Peyer's patch (tissue), 4 donors: ENCODE results near the gene COPA. TPM values are rescaled to one million over a fixed set of nuclear protein-coding genes. Genes with fewer than 3 reads are reported as not detected.

Experiments
- DNase-seq, 3 donors: peaks; one replicate each; pipeline ENCODE4 v3.0.0-alpha.2; 2017 to 2019
- H3K27ac ChIP-seq, 4 donors: fragments of 200-600 bp; sonication (generic); one replicate each; pipeline ENCODE4 v1.5.1; 2016 to 2019
- H3K27me3 ChIP-seq, 2 donors: fragments of 200-600 bp; sonication (generic); one replicate each; pipeline ENCODE4 v1.5.1; 2019
- H3K36me3 ChIP-seq, 3 donors: fragments of 200-600 bp; sonication (generic); one replicate each; pipeline ENCODE4 v1.5.1; 2016 to 2019
- H3K4me1 ChIP-seq, 4 donors: fragments of 200-600 bp; sonication (generic); one replicate each; pipeline ENCODE4 v1.5.1; 2016 to 2019
- H3K4me3 ChIP-seq, 4 donors: fragments of 200-600 bp; sonication (generic); 1 replicate in 3 of 4; 2 replicates in 1 of 4; pipeline ENCODE4 v1.5.1; 2016 to 2019; ENCODE audit warnings: mild to moderate bottlenecking in 1 of 4
- H3K9me3 ChIP-seq, 4 donors: fragments of 200-600 bp; sonication (generic); one replicate each; pipeline ENCODE4 v1.5.1; 2016 to 2019; ENCODE audit warnings: mild to moderate bottlenecking in 1 of 4
- CTCF ChIP-seq, 6 experiments: fragments of 450-650 bp in 4 of 6; fragments of 200-600 bp in 2 of 6; sonication (generic) in 1 of 6; IDR thresholded peaks; one replicate each; pipeline ENCODE4 v1.5.1; 2017 to 2019; ENCODE audit warnings: antibody characterized with exemption in 6 of 6, mild to moderate bottlenecking in 3 of 6, moderate library complexity in 1 of 6
- POLR2A ChIP-seq, 2 donors: fragments of 450-650 bp; IDR thresholded peaks; one replicate each; pipeline ENCODE4 v1.5.1; 2017; ENCODE audit warnings: antibody characterized with exemption in 2 of 2, mild to moderate bottlenecking in 2 of 2, moderate library complexity in 2 of 2
- total RNA-seq, 4 donors: library from RNA; depleted of rRNA; stranded (reverse); fragments of >200 nt; gene quantifications; one replicate each; pipeline ENCODE4 v1.1.0, GENCODE V29; 2016

Gene COPA
- total RNA-seq, 4 donors from 2014 or later: 109 to 173 (median 138) TPM

GRCh38 chr1:160363010-160363409 lies 20.0 kb upstream of the COPA start:
- TF ChIP-seq POLR2A (IDR thresholded peaks at IDR 0.05) (no peak), CTCF (IDR thresholded peaks at IDR 0.05) (no peak)
- H3K27me3 ChIP-seq: no peaks in the 10 kb centered on the region
- H3K4me1 ChIP-seq: no peaks in the 10 kb centered on the region
- DNase-seq: no peak
- peaks cover 0 to 19% (median 0%) of the 10 kb centered on the region in 3 donors for H3K36me3 ChIP-seq
- no peaks in the 10 kb centered on the region for H3K9me3 ChIP-seq
- H3K4me3 ChIP-seq: no peak overlapping the region
- H3K27ac ChIP-seq: no peak overlapping the region

DNA sequence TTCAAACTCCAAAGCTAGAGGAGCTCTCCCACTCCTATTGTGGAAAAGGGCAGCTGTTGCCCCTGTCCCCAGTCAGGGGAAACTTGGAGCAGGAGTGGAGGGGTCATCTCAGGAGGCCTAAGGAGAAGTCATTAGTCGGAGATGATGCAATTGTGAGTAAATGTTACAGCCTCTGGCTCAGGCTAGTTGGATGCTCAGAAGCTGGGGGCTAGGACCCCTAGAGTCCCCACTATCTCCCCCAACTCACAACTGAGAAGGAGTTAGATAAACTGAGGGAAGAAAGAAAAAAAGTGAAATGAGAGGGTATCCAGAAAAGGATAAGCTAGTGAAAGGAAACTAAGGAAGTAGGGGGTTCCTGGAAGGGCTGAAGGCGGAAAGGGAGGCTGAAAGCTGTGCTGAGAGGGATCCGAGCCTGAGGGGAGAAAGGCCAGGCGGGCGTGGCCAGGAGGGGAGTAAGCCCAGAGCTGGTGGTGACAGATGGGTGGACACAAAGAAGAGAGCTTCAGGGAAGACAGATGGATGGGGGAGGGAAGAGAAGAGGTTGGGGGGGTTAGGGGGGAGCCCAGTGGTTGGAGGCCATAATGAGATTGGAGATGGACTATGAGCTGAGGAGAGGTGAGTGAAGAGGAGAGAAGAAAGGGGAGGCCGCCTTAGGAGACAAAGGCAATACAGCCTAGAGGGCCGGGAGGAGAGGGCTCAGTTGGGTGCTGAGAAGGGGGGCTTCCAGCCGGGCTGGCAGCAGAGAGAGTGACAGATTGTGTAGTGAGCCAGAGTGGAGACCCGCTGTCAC lies 19.3 kb upstream of the COPA start:
- Histone ChIP-seq H3K4me1 (no peaks in the 10 kb centered on the region), H3K4me3 (no peak overlapping the region), H3K27me3 (no peaks in the 10 kb centered on the region), H3K9me3 (no peaks in the 10 kb centered on the region), H3K27ac (no peak overlapping the region), H3K36me3 (peaks cover 0 to 26% (median 0%) of the 10 kb centered on the region in 3 donors)
- TF ChIP-seq POLR2A (IDR thresholded peaks at IDR 0.05) (no peak), CTCF (IDR thresholded peaks at IDR 0.05) (no peak)
- no peak for DNase-seq

DNA sequence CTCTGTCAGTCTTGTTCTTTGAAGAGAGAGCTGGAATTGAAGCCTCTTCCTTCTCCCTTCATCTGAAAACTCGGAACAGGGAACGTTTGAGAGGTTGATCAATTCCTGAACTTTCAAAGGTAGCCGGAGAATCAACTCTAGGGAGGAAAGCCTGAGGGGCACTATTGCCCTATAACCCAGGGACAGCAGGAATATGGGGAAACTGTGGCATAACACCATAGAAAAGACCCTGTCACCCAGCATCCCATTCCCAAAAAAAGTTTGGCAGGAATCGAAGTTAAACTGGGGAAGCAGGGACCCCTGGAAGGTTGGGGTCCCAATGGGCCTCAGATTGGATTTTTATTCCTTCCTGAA lies 18.7 kb upstream of the COPA start:
- no peak overlapping the region for H3K27ac ChIP-seq
- TF ChIP-seq CTCF (IDR thresholded peaks at IDR 0.05): no peak
- TF ChIP-seq POLR2A (IDR thresholded peaks at IDR 0.05): no peak
- DNase-seq: no peak
- no peaks in the 10 kb centered on the region for H3K9me3 ChIP-seq
- no peak overlapping the region for H3K4me3 ChIP-seq
- H3K36me3 ChIP-seq: peaks cover 0 to 32% (median 0%) of the 10 kb centered on the region in 3 donors
- H3K27me3 ChIP-seq: no peaks in the 10 kb centered on the region
- no peaks in the 10 kb centered on the region for H3K4me1 ChIP-seq

GRCh38 chr1:160361199-160361598 lies 18.1 kb upstream of the COPA start:
- no peaks in the 10 kb centered on the region for H3K9me3 ChIP-seq
- TF ChIP-seq POLR2A (IDR thresholded peaks at IDR 0.05): no peak
- no peak for TF ChIP-seq CTCF (IDR thresholded peaks at IDR 0.05)
- no peak overlapping the region for H3K27ac ChIP-seq
- H3K4me3 ChIP-seq: no peak overlapping the region
- peaks cover 0 to 38% (median 0%) of the 10 kb centered on the region in 3 donors for H3K36me3 ChIP-seq
- no peaks in the 10 kb centered on the region for H3K4me1 ChIP-seq
- H3K27me3 ChIP-seq: no peaks in the 10 kb centered on the region
- DNase-seq: no peak

DNA sequence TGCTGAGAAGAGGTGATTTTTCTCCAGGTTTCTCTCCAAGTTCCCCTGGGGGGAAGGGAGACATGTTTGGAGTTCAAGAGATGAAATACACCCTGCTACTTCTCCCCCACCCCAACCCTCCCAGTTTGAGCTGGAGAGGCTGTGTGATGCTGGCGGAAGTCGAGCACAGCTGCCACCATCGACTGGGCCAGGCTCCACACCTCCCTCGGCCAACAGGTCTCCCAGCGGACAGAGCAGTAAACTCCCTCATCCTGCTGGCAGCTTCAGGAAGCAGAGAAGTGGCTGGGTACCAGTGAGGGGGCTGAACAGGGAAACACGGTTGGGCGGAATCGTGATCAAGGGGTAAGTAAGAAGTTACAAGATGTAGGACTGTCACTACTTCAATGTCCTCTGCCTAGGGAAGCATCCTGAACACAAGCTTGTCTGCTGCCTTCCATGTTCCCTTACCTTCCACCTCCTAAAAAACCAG lies 17.2 kb upstream of the COPA start:
- Histone ChIP-seq H3K27me3 (no peaks in the 10 kb centered on the region), H3K4me1 (no peaks in the 10 kb centered on the region), H3K36me3 (peaks cover 0 to 47% (median 0%) of the 10 kb centered on the region in 3 donors), H3K27ac (no peak overlapping the region), H3K9me3 (no peaks in the 10 kb centered on the region), H3K4me3 (no peak overlapping the region)
- DNase-seq: no peak
- TF ChIP-seq POLR2A (IDR thresholded peaks at IDR 0.05): no peak
- TF ChIP-seq CTCF (IDR thresholded peaks at IDR 0.05): no peak
